Mucosa of descending colon (tissue), 3 donors: ENCODE results near the gene DYNLT4. TPM values are rescaled to one million over a fixed set of nuclear protein-coding genes. Genes with fewer than 3 reads are reported as not detected.
A peak's percentile ranks its signal among the peaks of the same experiment; 100 is the strongest.

Source experiments
- ATAC-seq: fragments of 200-7000 bp; cut with Tn5 transposase; one replicate; pipeline ENCODE4 v1.9.1; 2020; ENCODE audit warnings: mild to moderate bottlenecking, moderate library complexity
- DNase-seq, 3 donors: peaks; one replicate each; pipeline ENCODE4 v3.0.0-alpha.2; 2020
- H3K36me3 ChIP-seq: fragments of 200-600 bp; one replicate; pipeline ENCODE4 v1.8.0; 2021; ENCODE audit warnings: low read depth, mild to moderate bottlenecking
- H3K4me1 ChIP-seq: fragments of 200-600 bp; one replicate; pipeline ENCODE4 v1.8.0; 2021; ENCODE audit warnings: low read depth, mild to moderate bottlenecking
- H3K4me3 ChIP-seq: fragments of 200-600 bp; one replicate; pipeline ENCODE4 v1.8.0; 2021; ENCODE audit warnings: mild to moderate bottlenecking
- H3K9me3 ChIP-seq: fragments of 200-600 bp; one replicate; pipeline ENCODE4 v1.8.0; 2021; ENCODE audit warnings: mild to moderate bottlenecking
- intact Hi-C, 2 donors: fragments of 100-400 bp; cut with DNase I in 1 of 2; cut with micrococcal nuclease in 1 of 2; formaldehyde crosslinking; loops; one replicate each; pipeline versions ENCODE4 v1.11.0 to v1.11.1; 2022; cut with DNase I, micrococcal nuclease
- total RNA-seq, 3 donors: library from RNA; stranded (reverse); fragmentation: NEBNext Ultra II Directional in 2 of 3; extraction: Animal tissue kit (Norgen Biotek cat#: 25700) in 2 of 3; gene quantifications; one replicate each; pipeline versions ENCODE4 v1.2.1 to v1.2.4, GENCODE V29; 2021 to 2023
- TF ChIP-seq, protein P1 (sequence below): fragments of 200-600 bp; IDR thresholded peaks from one replicate; pipeline ENCODE4 v1.8.0; 2022; ENCODE audit warnings: antibody characterized with exemption, mild to moderate bottlenecking
- donor health status: DM: no; HTN: no; CAD: no; lungs with moderate emphysema.
- donor health status: DM: no; HTN: no; CAD: no.
- donor health status: DM: no; HTN: yes; CAD: no.

The DYNLT4 gene
- total RNA-seq, 3 donors from 2014 or later, result 0.67 to 1.6 TPM; not detected in 1

DNA sequence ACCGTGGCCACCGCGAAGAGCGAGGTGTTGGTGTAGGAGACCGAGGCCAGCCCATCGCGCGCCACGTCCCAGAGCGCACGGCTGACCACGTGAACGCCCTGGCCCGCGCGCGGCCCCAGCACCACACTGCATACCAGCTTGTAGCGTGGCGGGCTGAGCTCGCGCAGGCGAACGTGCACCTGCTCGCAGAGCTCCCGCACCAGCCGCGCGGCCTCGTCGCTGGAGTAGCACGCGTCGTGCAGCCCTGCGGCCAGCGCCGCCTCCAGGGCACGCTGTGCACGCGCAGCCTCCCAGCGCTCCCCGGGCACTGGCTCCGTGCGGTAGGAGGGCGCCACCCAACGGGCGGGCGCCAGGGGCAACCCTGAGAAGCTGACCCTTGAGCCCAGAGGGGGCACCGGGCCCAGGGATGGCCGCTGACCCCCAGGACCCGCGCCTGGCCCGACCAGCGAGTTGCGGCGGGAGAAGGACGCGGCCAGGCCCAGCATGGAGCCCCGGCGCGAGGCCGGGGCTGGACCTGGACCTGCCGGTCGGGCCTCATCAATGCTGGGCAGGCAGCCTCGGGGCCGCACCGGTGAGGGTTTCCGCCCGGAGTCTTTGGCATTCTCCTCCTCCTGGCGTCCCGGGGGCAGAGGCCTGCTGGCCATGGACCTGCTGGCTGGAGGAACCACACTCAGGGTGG is 987 bp downstream of the DYNLT4 start:
- H3K4me3 ChIP-seq, result no peak overlapping the region

DNA sequence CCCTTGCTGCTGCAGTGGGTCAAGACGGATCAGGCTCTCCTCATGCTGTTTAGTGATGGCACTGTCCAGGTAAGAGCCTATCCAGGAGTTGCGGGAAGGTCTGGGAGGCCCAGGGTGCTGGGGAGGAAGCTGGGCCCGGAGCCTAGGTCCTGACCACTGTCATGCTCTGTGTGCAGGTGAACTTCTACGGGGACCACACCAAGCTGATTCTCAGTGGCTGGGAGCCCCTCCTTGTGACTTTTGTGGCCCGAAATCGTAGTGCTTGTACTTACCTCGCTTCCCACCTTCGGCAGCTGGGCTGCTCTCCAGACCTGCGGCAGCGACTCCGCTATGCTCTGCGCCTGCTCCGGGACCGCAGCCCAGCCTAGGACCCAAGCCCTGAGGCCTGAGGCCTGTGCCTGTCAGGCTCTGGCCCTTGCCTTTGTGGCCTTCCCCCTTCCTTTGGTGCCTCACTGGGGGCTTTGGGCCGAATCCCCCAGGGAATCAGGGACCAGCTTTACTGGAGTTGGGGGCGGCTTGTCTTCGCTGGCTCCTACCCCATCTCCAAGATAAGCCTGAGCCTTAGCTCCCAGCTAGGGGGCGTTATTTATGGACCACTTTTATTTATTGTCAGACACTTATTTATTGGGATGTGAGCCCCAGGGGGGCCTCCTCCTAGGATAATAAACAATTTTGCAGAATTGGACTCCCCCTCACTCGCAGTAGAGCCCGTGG is 1.7 kb downstream of the DYNLT4 start:
- intact Hi-C loops, result no loop called here
- peak in 2 of 3 donors; percentile 34 to 60 for DNase-seq
- TF ChIP-seq, protein P1, sequence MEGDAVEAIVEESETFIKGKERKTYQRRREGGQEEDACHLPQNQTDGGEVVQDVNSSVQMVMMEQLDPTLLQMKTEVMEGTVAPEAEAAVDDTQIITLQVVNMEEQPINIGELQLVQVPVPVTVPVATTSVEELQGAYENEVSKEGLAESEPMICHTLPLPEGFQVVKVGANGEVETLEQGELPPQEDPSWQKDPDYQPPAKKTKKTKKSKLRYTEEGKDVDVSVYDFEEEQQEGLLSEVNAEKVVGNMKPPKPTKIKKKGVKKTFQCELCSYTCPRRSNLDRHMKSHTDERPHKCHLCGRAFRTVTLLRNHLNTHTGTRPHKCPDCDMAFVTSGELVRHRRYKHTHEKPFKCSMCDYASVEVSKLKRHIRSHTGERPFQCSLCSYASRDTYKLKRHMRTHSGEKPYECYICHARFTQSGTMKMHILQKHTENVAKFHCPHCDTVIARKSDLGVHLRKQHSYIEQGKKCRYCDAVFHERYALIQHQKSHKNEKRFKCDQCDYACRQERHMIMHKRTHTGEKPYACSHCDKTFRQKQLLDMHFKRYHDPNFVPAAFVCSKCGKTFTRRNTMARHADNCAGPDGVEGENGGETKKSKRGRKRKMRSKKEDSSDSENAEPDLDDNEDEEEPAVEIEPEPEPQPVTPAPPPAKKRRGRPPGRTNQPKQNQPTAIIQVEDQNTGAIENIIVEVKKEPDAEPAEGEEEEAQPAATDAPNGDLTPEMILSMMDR, result no peak

More for the DNA sequence above, 987 bp downstream of the DYNLT4 start:
- H3K9me3 ChIP-seq, result no peaks in the 10 kb centered on the region
- ATAC-seq (no peak), DNase-seq (peak in 2 of 3 donors; percentile 46 to 69)
- H3K4me1 ChIP-seq, result peaks cover 47% of the 10 kb centered on the region
- H3K36me3 ChIP-seq, result no peaks in the 10 kb centered on the region
- intact Hi-C loops, result no loop called here
- TF ChIP-seq, protein P1, result no peak

DNA sequence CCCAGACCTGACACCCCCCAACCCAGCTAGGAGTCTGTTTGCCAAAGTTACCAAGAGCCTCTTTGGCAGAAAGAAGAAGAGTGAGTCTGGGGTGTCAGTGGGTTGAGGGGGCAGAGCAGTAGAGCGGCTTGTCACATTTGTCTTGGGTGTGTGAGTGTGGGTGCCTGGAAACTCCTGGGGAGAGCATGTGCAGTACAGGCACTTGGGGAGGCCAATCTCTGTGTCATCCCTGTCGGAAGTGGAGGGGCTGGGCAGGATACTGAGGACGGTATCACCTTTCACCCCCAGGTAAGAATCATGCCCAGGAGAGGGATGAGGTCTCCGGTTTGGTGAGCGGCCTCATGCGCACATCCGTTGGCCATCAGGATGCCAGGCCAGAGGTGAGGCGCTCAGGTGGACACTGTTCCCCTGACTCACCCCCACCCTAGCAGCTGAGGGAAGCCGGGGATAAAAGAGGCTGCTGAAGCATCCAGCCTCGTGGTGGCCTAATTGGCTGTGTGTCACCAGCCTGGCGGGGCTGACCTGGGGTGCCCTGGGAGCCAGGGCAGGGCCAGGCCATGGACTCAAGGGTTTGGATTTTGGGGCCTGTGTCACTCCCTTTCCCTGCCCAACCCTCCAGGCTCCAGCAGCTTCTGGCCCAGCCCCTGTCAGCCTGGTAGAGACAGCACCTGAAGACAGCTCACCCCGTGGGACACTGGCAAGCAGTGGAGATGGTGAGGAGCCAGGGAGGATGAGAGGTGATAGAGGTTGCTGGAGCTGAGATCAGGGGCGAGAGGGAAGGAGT is 3.6 kb downstream of the DYNLT4 start:
- intact Hi-C loops, result no loop called here
- Histone ChIP-seq H3K36me3 (no peaks in the 10 kb centered on the region), H3K4me1 (peaks cover 35% of the 10 kb centered on the region), H3K4me3 (no peak overlapping the region), H3K9me3 (no peaks in the 10 kb centered on the region)
- no peak for ATAC-seq
- DNase-seq, result peak in 2 of 3 donors; percentile 26 to 52
- TF ChIP-seq, protein P1, result no peak

More for the DNA sequence above, 1.7 kb downstream of the DYNLT4 start:
- ATAC-seq, result no peak
- no peaks in the 10 kb centered on the region for H3K36me3 ChIP-seq
- H3K4me3 ChIP-seq, result no peak overlapping the region
- H3K9me3 ChIP-seq, result no peaks in the 10 kb centered on the region
- peaks cover 45% of the 10 kb centered on the region for H3K4me1 ChIP-seq

DNA sequence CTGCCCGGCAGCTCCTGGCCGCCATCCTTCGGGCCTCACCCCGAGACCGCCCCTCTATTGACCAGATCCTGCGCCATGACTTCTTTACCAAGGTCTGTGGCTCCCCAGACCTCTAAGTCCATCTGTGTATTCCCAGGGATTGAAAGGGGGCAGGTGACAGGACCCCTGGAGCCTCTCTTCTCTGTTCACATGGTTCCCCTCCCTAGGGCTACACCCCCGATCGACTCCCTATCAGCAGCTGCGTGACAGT is 4.2 kb downstream of the DYNLT4 start:
- H3K4me1 ChIP-seq, result peaks cover 30% of the 10 kb centered on the region
- ATAC-seq, result no peak
- intact Hi-C loops, result no loop called here
- no peaks in the 10 kb centered on the region for H3K9me3 ChIP-seq
- no peak overlapping the region for H3K4me3 ChIP-seq
- no peak for DNase-seq
- TF ChIP-seq, protein P1, result no peak
- H3K36me3 ChIP-seq, result no peaks in the 10 kb centered on the region

DNA sequence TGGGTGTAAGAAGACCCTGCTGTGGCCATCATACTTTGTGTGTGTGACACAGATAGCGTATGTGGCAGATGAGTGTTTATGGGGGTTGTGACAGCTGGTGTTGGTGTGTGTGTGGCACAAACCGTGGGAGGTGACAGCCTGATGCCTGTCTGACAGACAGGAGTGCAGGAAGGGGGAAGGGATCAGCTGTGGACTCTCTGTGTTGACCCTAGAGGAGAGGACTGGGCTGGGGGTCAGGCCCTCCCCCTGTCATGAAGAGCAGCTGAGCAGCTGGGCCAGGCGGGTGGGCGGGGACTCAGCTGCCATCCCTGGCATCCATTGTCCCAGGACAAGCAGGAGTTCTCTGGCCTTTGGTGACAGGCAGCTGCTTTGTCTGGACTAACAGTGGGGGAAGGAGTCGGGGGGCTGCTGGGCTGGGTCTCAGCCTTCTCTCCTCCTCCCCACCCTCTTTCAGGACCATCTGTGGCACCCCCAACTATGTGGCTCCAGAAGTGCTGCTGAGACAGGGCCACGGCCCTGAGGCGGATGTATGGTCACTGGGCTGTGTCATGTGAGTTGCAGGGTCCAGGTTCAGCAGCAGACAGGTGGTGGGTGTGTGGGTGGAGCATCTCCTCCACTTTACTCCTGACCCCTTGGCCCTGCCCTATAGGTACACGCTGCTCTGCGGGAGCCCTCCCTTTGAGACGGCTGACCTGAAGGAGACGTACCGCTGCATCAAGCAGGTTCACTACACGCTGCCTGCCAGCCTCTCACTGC is 4.7 kb downstream of the DYNLT4 start:
- Histone ChIP-seq H3K36me3 (no peaks in the 10 kb centered on the region), H3K4me3 (no peak overlapping the region), H3K4me1 (peaks cover 25% of the 10 kb centered on the region), H3K9me3 (no peaks in the 10 kb centered on the region)
- DNase-seq, result peak in 2 of 3 donors; percentile 32 to 58
- intact Hi-C loops, result no loop called here
- ATAC-seq, result no peak
- TF ChIP-seq, protein P1, result no peak
